H1 (cell line): ENCODE measurements around the gene BSND. TPM values are rescaled to one million over a fixed set of nuclear protein-coding genes. Genes with fewer than 3 reads are reported as not detected.

Experiments used
- CTCF ChIA-PET: fragments of 300-600 bp; sonication (Branson Sonifier 250); formaldehyde crosslinking; loops from one replicate; lab custom pipeline; 2021; ENCODE audit not compliant: partially characterized antibody; lab: Charles Lee
- POLR2A ChIA-PET: fragments of 300-600 bp; sonication (Branson Sonifier 250); formaldehyde crosslinking; loops from one replicate; lab custom pipeline; 2021; ENCODE audit warnings: inconsistent platforms; ENCODE audit not compliant: partially characterized antibody; lab: Charles Lee
- DNase-seq, 2 experiments: peaks; one replicate each; pipeline versions ENCODE4 v3.0.0 to v3.0.0-alpha.2; 2010 to 2022; ENCODE audit warnings: low spot score in 2 of 2, low read depth in 1 of 2, mixed read lengths in 1 of 2
- FAIRE-seq: peaks from 2 replicates; lab custom pipeline; 2011; peaks lifted over from hg19 to GRCh38; lab: Jason Lieb, UNC
- H2AFZ ChIP-seq: 2 replicates; pipeline ENCODE4 v1.8.1; 2012; ENCODE audit warnings: low read length, inconsistent platforms
- H2AK5ac ChIP-seq: 2 replicates; pipeline ENCODE4 v1.6.1; 2013; ENCODE audit warnings: low read depth, low read length
- H2BK120ac ChIP-seq: replicated peaks from 2 replicates; pipeline ENCODE3; 2013; ENCODE audit warnings: low read depth, low read length, inconsistent platforms
- H2BK12ac ChIP-seq: 2 replicates; pipeline ENCODE4 v1.6.1; 2013; ENCODE audit warnings: low read depth, low read length
- H2BK15ac ChIP-seq: 2 replicates; pipeline ENCODE4 v1.6.1; 2013; ENCODE audit warnings: low read length
- H2BK20ac ChIP-seq: 2 replicates; pipeline ENCODE4 v1.6.1; 2013; ENCODE audit warnings: low read length
- H2BK5ac ChIP-seq: 2 replicates; pipeline ENCODE4 v1.6.1; 2013; ENCODE audit warnings: low read depth, low read length
- H3K14ac ChIP-seq: 2 replicates; pipeline ENCODE4 v1.6.1; 2013; ENCODE audit warnings: inconsistent platforms; ENCODE audit not compliant: insufficient read length
- H3K18ac ChIP-seq: 2 replicates; pipeline ENCODE4 v1.6.1; 2013; ENCODE audit warnings: low read length; ENCODE audit errors: extremely low read depth
- H3K23ac ChIP-seq: 2 replicates; pipeline ENCODE4 v1.6.1; 2013; ENCODE audit warnings: inconsistent platforms; ENCODE audit not compliant: insufficient read length
- H3K23me2 ChIP-seq: 2 replicates; pipeline ENCODE4 v1.6.1; 2013; ENCODE audit warnings: low read depth, low read length
- H3K27ac ChIP-seq: 2 replicates; pipeline ENCODE4 v1.6.1; 2011; ENCODE audit warnings: low read depth, low read length, inconsistent platforms
- H3K27me3 ChIP-seq, 4 experiments: replicated peaks in 1 of 4; 1 replicate in 1 of 4; 2 replicates in 3 of 4; pipeline versions ENCODE4 v1.6.1 to v1.8.1; 2011 to 2013; ENCODE audit warnings: low read length in 3 of 4, mild to moderate bottlenecking in 3 of 4, inconsistent platforms in 2 of 4, mixed read lengths in 2 of 4, moderate library complexity in 1 of 4; ENCODE audit not compliant: control insufficient read depth in 3 of 4, insufficient read depth in 3 of 4; ENCODE audit errors: extremely low read depth in 1 of 4
- H3K36me3 ChIP-seq, 4 experiments: 2 replicates each; pipeline versions ENCODE4 v1.6.1 to v1.8.1; 2011 to 2013; ENCODE audit warnings: mild to moderate bottlenecking in 4 of 4, low read length in 3 of 4, moderate library complexity in 2 of 4, control low read depth in 1 of 4, inconsistent platforms in 1 of 4; ENCODE audit not compliant: insufficient read depth in 4 of 4, control insufficient read depth in 2 of 4
- H3K4ac ChIP-seq: replicated peaks from 2 replicates; pipeline ENCODE3; 2013; ENCODE audit warnings: low read length, low read depth, mixed read lengths, inconsistent platforms; ENCODE audit not compliant: insufficient read length
- H3K4me1 ChIP-seq, 4 experiments: replicated peaks in 1 of 4; 1 replicate in 1 of 4; 2 replicates in 3 of 4; pipeline versions ENCODE4 v1.6.1 to v1.8.1; 2011 to 2013; ENCODE audit warnings: low read length in 3 of 4, inconsistent platforms in 2 of 4, mixed read lengths in 1 of 4; ENCODE audit not compliant: insufficient read depth in 4 of 4, control insufficient read depth in 3 of 4
- H3K4me2 ChIP-seq, 2 experiments: 2 replicates each; pipeline versions ENCODE4 v1.6.1 to v1.8.1; 2011 to 2013; ENCODE audit warnings: low read depth in 2 of 2, low read length in 2 of 2, control low read depth in 1 of 2, inconsistent platforms in 1 of 2, mild to moderate bottlenecking in 1 of 2; ENCODE audit not compliant: insufficient read depth in 1 of 2
- H3K4me3 ChIP-seq, 4 experiments: fragments of 200-600, 300-600 bp in 1 of 4; sonication (generic), shearing (Covaris generic), sonication (Bioruptor Twin) in 1 of 4; 2 replicates each; pipeline versions ENCODE4 v1.5.1 to v1.8.1; 2011 to 2016; ENCODE audit warnings: low read length in 4 of 4, low read depth in 3 of 4, control low read depth in 2 of 4, inconsistent platforms in 2 of 4, mild to moderate bottlenecking in 2 of 4, mixed read lengths in 1 of 4, moderate library complexity in 1 of 4; ENCODE audit not compliant: insufficient read depth in 2 of 4; ENCODE audit errors: extremely low read depth in 1 of 4
- H3K56ac ChIP-seq: replicated peaks from 2 replicates; pipeline ENCODE3; 2013; ENCODE audit warnings: low read depth, mild to moderate bottlenecking, mixed read lengths, low read length, inconsistent platforms; ENCODE audit not compliant: insufficient read length
- H3K79me1 ChIP-seq: 2 replicates; pipeline ENCODE4 v1.6.1; 2013; ENCODE audit warnings: low read depth, low read length, control low read depth
- H3K79me2 ChIP-seq, 2 experiments: 2 replicates each; pipeline versions ENCODE4 v1.6.1 to v1.8.1; 2012 to 2013; ENCODE audit warnings: low read length in 2 of 2, mild to moderate bottlenecking in 2 of 2, inconsistent platforms in 1 of 2; ENCODE audit not compliant: insufficient read depth in 2 of 2, control insufficient read depth in 1 of 2
- H3K9ac ChIP-seq, 4 experiments: replicated peaks in 1 of 4; 1 replicate in 1 of 4; 2 replicates in 3 of 4; pipeline versions ENCODE4 v1.6.1 to v1.8.1; 2011 to 2013; ENCODE audit warnings: low read depth in 3 of 4, low read length in 3 of 4, control low read depth in 2 of 4, mild to moderate bottlenecking in 2 of 4, moderate library complexity in 2 of 4, inconsistent platforms in 1 of 4; ENCODE audit errors: extremely low read depth in 1 of 4
- H3K9me3 ChIP-seq, 2 experiments: 2 replicates each; pipeline versions ENCODE4 v1.6.1 to v1.8.1; 2012 to 2013; ENCODE audit warnings: mild to moderate bottlenecking in 2 of 2, moderate library complexity in 2 of 2, control low read depth in 1 of 2, inconsistent platforms in 1 of 2, low read depth in 1 of 2, low read length in 1 of 2, mixed read lengths in 1 of 2; ENCODE audit not compliant: insufficient read depth in 2 of 2
- H4K20me1 ChIP-seq, 2 experiments: replicated peaks in 1 of 2; 2 replicates each; pipeline versions ENCODE3 to v1.8.1; 2011 to 2013; ENCODE audit warnings: inconsistent platforms in 2 of 2, low read length in 2 of 2, mild to moderate bottlenecking in 1 of 2; ENCODE audit not compliant: insufficient read depth in 2 of 2, control insufficient read depth in 1 of 2
- H4K5ac ChIP-seq: 2 replicates; pipeline ENCODE4 v1.6.1; 2013; ENCODE audit warnings: low read length, low read depth, mixed read lengths, inconsistent platforms; ENCODE audit not compliant: insufficient read length
- H4K8ac ChIP-seq: 2 replicates; pipeline ENCODE4 v1.8.0; 2013; ENCODE audit warnings: mild to moderate bottlenecking, moderate library complexity, low read length, inconsistent platforms; ENCODE audit not compliant: insufficient read depth; ENCODE audit errors: extremely low read depth
- H4K91ac ChIP-seq: replicated peaks from 2 replicates; pipeline ENCODE3; 2013; ENCODE audit warnings: low read length, mixed read lengths, inconsistent platforms; ENCODE audit not compliant: insufficient read length
- BRCA1 ChIP-seq: IDR thresholded peaks from 2 replicates; pipeline ENCODE4 v1.6.1; 2012; ENCODE audit warnings: low read depth, low read length, improper control_type of control experiment
- CBX8 ChIP-seq: fragments of 300-800, 300-1000 bp; sonication (generic); IDR thresholded peaks from 2 replicates; pipeline ENCODE4 v1.7.1; 2016; ENCODE audit warnings: low read depth, low read length, borderline replicate concordance
- CEBPB ChIP-seq: IDR thresholded peaks from 2 replicates; pipeline ENCODE4 v1.6.1; 2012; ENCODE audit warnings: low read depth, low read length
- CHD2 ChIP-seq: IDR thresholded peaks from 2 replicates; pipeline ENCODE4 v1.6.1; 2012; ENCODE audit warnings: low read length, improper control_type of control experiment
- E2F6 ChIP-seq: IDR thresholded peaks from 2 replicates; pipeline ENCODE4 v1.6.1; 2012; ENCODE audit warnings: inconsistent platforms
- EGR1 ChIP-seq: IDR thresholded peaks from 2 replicates; pipeline ENCODE4 v1.6.1; 2011; ENCODE audit warnings: low read depth, low read length, borderline replicate concordance
- EP300 ChIP-seq, 2 experiments: IDR thresholded peaks; 1 replicate in 1 of 2; 2 replicates in 1 of 2; pipeline ENCODE4 v1.6.1; 2011 to 2012; ENCODE audit warnings: low read depth in 2 of 2, low read length in 2 of 2, mild to moderate bottlenecking in 2 of 2, borderline replicate concordance in 1 of 2, inconsistent platforms in 1 of 2, moderate library complexity in 1 of 2
- GABPA ChIP-seq: IDR thresholded peaks from 2 replicates; pipeline ENCODE4 v1.6.1; 2011; ENCODE audit warnings: mild to moderate bottlenecking, low read length, moderate library complexity, borderline replicate concordance; ENCODE audit not compliant: insufficient read depth
- HDAC2 ChIP-seq, 2 experiments: fragments of 300-600 bp in 1 of 2; sonication (generic) in 1 of 2; IDR thresholded peaks; 2 replicates each; pipeline ENCODE4 v1.6.1; 2011 to 2012; ENCODE audit warnings: low read depth in 2 of 2, low read length in 2 of 2, mild to moderate bottlenecking in 2 of 2, moderate library complexity in 2 of 2, borderline replicate concordance in 1 of 2, inconsistent platforms in 1 of 2
- JUN ChIP-seq: IDR thresholded peaks from 2 replicates; pipeline ENCODE4 v1.6.1; 2011; ENCODE audit warnings: low read depth, mild to moderate bottlenecking, improper control_type of control experiment, low read length
- KDM4A ChIP-seq: IDR thresholded peaks from one replicate; pipeline ENCODE4 v1.7.1; 2012; ENCODE audit warnings: low read depth, mild to moderate bottlenecking, moderate library complexity, low read length, inconsistent platforms; ENCODE audit not compliant: severe bottlenecking
- MAX ChIP-seq: IDR thresholded peaks from 2 replicates; pipeline ENCODE4 v1.6.1; 2012; ENCODE audit warnings: inconsistent platforms
- TEAD4 ChIP-seq: IDR thresholded peaks from 2 replicates; pipeline ENCODE4 v1.6.1; 2012; ENCODE audit warnings: low read depth, low read length, inconsistent platforms, mixed read lengths
- WGBS, 2 experiments: shearing (Covaris generic) in 1 of 2; methylation state at CpG; one replicate each; pipeline versions ENCODE4 v1.1.6 to v1.1.7; 2013 to 2015; ENCODE audit warnings: low lambda C conversion rate in 2 of 2, mixed read lengths in 2 of 2, inconsistent platforms in 1 of 2, low coverage in 1 of 2, missing lambda C conversion rate in 1 of 2; ENCODE audit not compliant: insufficient replicate concordance in 2 of 2, insufficient coverage in 1 of 2, insufficient read length in 1 of 2; ENCODE audit errors: extremely low coverage in 1 of 2, missing lambda C conversion rate in 1 of 2; 5-methylcytosine and 5-hydroxymethylcytosine counted together
- polyA plus RNA-seq, 7 experiments: library from polyadenylated mRNA; depleted of rRNA in 3 of 7; stranded (reverse) in 5 of 7; unstranded in 2 of 7; fragments of >200 nt in 5 of 7; fragments of 200-250 nt in 2 of 7; gene quantifications; 1 replicate in 5 of 7; 2 replicates in 1 of 7; 4 replicates in 1 of 7; pipeline versions ENCODE4 v1.2.1 to v1.2.3, GENCODE V29; 2011 to 2013; ENCODE audit warnings: missing spikeins in 2 of 7, mixed read lengths in 2 of 7
- total RNA-seq: library from RNA; stranded (reverse); fragmentation: NEBNext Ultra II Directional; extraction: Animal tissue kit (Norgen Biotek cat#: 25700); gene quantifications from 2 replicates; pipeline ENCODE4 v1.2.1, GENCODE V29; 2021

The BSND gene
- total and polyA plus RNA-seq, 2 of the 8 experiments (the other 6 are each of a cell fraction or from before 2014, with no cell fraction given), result 0.43 to 0.68 TPM

- Histone ChIP-seq H3K14ac (no peak overlapping the region), H4K5ac (no peak overlapping the region), H3K79me1 (no peaks in the 10 kb centered on the region), H4K91ac (no peak overlapping the region), H3K27me3 (peaks cover 4 to 53% (median 43%) of the 10 kb centered on the region in 4 experiments), H3K4me1 (peaks cover 16 to 30% (median 23%) of the 10 kb centered on the region in 4 experiments), H4K8ac (no peak overlapping the region), H4K20me1 (peaks cover 0 to under 1% of the 10 kb centered on the region in 2 experiments), H2BK120ac (no peak overlapping the region), H3K27ac (no peak overlapping the region), H3K36me3 (no peaks in the 10 kb centered on the region), H3K9ac (no peak overlapping the region), H2BK5ac (no peak overlapping the region), H3K4me3 (peak overlapping the region in 1 of 4 experiments; percentile 65; a peak in 2 of 8 replicates), H2BK15ac (no peak overlapping the region), H3K23ac (no peak overlapping the region), H2BK12ac (no peak overlapping the region), H3K23me2 (peaks cover 7% of the 10 kb centered on the region; the same call in 1 of the 2 replicates), H3K9me3 (no peaks in the 10 kb centered on the region), H2AFZ (no peak overlapping the region), H3K56ac (no peak overlapping the region), H3K4ac (no peak overlapping the region), H3K79me2 (no peaks in the 10 kb centered on the region; a peak in 1 of 4 replicates), H3K4me2 (peak overlapping the region; percentile 55 to 80), H2AK5ac (no peak overlapping the region), H3K18ac (no peak overlapping the region), H2BK20ac (no peak overlapping the region)
- WGBS, 2 experiments, result 18% methylated on average over 5 of the region's 6 CpGs; no CpG with 5 or more reads in 1 of the 2 experiments
- CTCF ChIA-PET, result interaction anchor here (0.7 to 11.0 kb wide), 15 partner anchors 12 to 143 kb away, joined by 3 to 511 read pairs (median 8); partner anchors contain the start of gene TMEM61
- FAIRE-seq (peak; percentile 36), DNase-seq (no peak)
- POLR2A ChIA-PET, result interaction anchor here (1.4 to 2.7 kb wide), 3 partner anchors 47 to 53 kb away, joined by 3 to 13 read pairs (median 10); no protein-coding TSS in a partner anchor
- TF ChIP-seq JUN (no peak), CHD2 (no peak), GABPA (no peak), EP300 (IDR thresholded peaks at IDR 0.05; ENCODE audit: borderline replicate concordance in 1 of 2, low read depth in 2 of 2, low read length in 2 of 2) (peak in 1 of 2 experiments; percentile 75; a peak in 1 of 3 replicates), EGR1 (peak; percentile 44; the same call in 1 of the 2 replicates), TEAD4 (no peak), HDAC2 (IDR thresholded peaks at IDR 0.05; ENCODE audit: borderline replicate concordance in 1 of 2, low read depth in 2 of 2, low read length in 2 of 2) (no peak), KDM4A (no peak), CBX8 (no peak), BRCA1 (no peak), MAX (no peak), CEBPB (no peak), E2F6 (no peak)
These were observed 1.1 kb upstream of the BSND start for GRCh38 chr1:54997711-54997986.
